ENCODE results near the gene STX10.

DNA sequence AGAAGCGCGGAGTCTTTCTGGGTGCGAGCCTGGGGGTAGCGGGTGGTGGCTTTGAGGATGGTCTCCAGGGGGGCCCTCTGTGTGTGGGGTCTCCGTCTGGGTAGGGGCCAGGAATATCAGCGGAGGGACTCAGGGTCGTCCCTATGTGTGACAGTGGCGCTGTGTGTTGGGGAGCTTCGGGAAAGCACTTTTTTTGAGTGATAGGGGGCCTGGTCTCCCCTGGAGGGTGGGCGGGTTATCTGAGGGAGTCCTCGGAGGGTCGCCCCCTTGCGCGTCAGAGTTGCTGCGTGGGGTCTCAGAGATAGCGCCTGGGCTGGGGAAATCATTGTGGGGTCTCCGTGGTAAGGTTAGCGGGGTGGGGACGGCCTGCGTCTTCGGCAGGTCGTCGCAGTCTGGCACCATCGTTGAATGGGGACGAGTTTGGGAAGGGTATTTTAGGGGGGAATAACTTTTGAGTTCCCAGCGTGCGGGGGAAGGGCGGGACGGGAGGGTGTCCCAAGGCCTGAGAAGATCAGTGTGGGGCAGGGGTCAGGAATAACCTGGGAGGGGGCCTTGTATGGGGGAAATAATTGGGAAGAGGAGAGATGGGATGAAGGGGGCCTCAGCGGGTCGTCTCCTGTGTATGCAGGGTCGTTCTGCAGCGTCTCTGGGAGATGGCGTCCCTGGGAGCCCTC lies 893 bp upstream of the STX10 start:
- TF ChIP-seq, protein P1, sequence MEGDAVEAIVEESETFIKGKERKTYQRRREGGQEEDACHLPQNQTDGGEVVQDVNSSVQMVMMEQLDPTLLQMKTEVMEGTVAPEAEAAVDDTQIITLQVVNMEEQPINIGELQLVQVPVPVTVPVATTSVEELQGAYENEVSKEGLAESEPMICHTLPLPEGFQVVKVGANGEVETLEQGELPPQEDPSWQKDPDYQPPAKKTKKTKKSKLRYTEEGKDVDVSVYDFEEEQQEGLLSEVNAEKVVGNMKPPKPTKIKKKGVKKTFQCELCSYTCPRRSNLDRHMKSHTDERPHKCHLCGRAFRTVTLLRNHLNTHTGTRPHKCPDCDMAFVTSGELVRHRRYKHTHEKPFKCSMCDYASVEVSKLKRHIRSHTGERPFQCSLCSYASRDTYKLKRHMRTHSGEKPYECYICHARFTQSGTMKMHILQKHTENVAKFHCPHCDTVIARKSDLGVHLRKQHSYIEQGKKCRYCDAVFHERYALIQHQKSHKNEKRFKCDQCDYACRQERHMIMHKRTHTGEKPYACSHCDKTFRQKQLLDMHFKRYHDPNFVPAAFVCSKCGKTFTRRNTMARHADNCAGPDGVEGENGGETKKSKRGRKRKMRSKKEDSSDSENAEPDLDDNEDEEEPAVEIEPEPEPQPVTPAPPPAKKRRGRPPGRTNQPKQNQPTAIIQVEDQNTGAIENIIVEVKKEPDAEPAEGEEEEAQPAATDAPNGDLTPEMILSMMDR (IDR thresholded peaks at IDR 0.05) = no peak
- no peak for TF ChIP-seq POLR2A (IDR thresholded peaks at IDR 0.05)
